ENCODE measurements around the gene TMEM19.

TMEM19 gene

GRCh38 chr12:71718611-71719010, 32.7 kb downstream of the TMEM19 start:
- DNase-seq (ENCODE audit: low read depth in 2 of 2) = no peak

GRCh38 chr12:71719647-71720370, 33.9 kb downstream of the TMEM19 start:
- DNase-seq (ENCODE audit: low read depth in 2 of 2) = no peak

- no peak for DNase-seq (ENCODE audit: low read depth in 2 of 2)
Observed at GRCh38 chr12:71721783-71722505, 36.1 kb downstream of the TMEM19 start.

DNA sequence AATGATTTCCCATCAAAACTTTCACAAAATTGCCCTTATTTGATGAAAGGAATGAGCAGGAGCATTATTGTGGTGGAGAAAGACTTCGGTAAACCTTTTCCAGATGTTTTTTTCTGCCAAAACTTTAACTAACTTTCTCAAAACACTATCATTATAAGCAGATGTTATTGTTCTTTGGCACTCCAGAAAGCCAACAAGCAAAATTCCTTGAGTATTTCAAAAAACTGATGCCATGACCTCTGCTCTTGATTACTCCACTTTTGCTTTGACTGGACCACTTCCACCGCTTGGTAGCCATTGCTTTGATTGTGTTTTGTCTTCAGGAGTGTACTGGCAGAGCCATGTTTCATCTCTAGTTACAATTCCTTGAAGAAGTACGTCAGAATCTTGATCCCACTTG, 39.1 kb downstream of the TMEM19 start:
- no peak for DNase-seq (ENCODE audit: low read depth in 2 of 2)

DNA sequence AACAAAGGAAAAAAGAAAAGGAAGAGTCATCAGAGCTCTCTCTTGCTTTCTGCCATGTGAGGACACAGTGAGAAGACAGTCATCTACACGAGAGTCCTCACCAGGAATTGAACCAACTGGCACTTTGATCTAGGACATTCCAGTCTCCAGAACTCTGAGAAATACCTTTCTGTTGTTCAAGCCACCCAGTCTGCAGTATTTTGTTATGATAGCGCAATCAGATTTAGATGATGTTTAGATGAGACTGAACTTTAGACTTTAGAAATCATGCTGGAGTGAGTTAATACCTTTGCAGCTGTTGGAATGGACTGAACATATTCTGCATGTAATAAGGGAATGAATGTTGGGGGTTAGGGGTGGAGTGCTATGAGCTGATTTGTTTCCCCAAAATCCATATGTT, 40.7 kb downstream of the TMEM19 start:
- DNase-seq (ENCODE audit: low read depth in 2 of 2) = no peak

- DNase-seq (ENCODE audit: low read depth in 2 of 2) = no peak
Observed at GRCh38 chr12:71727958-71728357, 42.1 kb downstream of the TMEM19 start.

GRCh38 chr12:71730936-71731335, 45.1 kb downstream of the TMEM19 start:
- no peak for DNase-seq (ENCODE audit: low read depth in 2 of 2)

DNA sequence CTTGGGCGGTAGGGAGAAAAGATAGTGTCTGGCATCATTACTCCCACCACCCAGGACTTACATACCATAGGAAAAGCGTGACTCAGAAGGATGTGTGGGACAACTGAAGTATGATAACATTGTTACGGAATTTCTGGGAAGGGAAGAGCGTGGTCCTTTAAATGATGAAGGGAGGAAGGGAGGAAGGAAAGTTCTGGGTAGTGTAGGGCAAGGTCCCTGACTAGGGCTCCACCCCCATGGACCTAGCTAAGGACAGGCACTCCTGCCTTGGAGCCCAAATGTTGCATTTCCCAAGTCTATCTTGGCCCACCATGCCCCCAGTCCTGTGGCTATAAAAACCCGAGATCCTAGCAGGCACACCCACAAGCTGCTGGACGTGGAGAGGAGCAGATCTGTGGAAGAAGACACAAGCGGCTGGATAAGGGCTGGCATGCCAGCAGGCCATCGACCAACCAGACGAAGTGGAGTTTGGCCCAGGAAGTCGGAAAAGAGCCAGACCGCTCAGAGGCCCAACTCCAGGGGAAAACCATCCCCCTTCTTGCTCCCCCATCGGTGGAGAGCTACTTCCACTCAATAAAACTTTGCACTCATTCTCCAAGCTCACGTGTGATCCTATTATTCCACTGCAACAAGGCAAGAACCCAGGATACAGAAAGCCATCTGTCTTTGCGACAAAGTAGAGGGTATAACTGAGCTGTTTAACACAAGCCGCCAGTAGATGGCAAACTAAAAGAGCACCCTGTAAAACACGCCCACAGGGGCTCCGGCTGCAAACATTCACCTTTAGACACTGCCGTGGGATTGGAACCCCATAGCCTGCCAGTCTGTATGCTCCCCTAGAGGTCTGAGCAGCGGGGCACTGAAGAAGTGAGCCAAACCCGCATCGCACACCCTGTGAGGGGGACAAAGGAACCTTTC, 45.8 kb downstream of the TMEM19 start:
- DNase-seq (ENCODE audit: low read depth in 2 of 2) = no peak

DNA sequence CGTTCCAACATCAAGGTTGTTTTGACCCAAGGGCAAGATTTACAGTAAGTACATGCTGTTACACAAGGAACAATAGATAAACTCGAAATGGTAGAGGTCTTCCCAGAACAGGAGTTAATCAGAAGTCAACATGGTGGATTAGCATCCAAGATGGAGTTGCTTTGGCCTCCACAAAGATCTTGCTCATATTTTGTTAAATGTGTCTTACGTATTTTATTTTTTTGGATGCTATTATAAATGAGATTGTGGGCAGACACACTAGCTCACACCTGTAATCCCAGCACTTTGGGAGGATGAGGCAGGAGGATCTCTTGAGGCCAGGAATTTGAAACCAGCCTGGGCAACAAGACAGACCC, 46.5 kb downstream of the TMEM19 start:
- no peak for DNase-seq (ENCODE audit: low read depth in 2 of 2)

GRCh38 chr12:71737197-71737596, 51.3 kb downstream of the TMEM19 start:
- no peak for DNase-seq (ENCODE audit: low read depth in 2 of 2)

- DNase-seq (ENCODE audit: low read depth in 2 of 2) = no peak
Observed at GRCh38 chr12:71742998-71743397, 57.1 kb downstream of the TMEM19 start.

- no peak for DNase-seq (ENCODE audit: low read depth in 2 of 2)
Observed at GRCh38 chr12:71744522-71745300, 58.8 kb downstream of the TMEM19 start.

DNA sequence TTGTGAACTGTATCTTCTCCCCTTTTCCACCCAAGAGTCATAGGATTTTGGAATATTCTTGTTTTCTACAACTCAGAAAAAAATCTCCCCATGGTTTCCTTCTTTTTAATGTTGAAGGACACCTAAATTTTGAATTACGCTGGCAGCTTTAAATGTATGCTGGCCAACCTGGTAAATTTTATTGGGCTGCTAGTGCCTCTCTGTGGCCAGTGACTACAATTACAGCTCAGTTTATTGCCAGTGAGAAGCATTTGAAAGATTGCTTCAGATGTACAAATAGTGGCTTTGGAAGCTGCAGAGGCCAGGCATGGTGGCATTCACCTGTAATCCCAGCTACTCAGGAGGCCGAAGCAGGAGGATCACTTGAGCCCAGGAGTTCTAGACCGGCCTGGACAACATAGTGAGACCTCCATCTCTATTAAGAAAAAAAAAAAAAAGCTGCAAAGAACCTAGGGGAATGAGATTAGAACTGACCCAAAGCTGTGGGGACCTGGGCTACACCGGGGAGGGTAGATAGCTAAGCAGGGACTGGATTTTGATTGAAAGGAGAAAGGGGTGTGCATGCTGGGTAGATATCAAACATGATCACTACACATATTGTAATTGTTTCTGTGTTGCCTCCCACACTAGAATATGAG, 61.2 kb downstream of the TMEM19 start:
- no peak for DNase-seq (ENCODE audit: low read depth in 2 of 2)

DNA sequence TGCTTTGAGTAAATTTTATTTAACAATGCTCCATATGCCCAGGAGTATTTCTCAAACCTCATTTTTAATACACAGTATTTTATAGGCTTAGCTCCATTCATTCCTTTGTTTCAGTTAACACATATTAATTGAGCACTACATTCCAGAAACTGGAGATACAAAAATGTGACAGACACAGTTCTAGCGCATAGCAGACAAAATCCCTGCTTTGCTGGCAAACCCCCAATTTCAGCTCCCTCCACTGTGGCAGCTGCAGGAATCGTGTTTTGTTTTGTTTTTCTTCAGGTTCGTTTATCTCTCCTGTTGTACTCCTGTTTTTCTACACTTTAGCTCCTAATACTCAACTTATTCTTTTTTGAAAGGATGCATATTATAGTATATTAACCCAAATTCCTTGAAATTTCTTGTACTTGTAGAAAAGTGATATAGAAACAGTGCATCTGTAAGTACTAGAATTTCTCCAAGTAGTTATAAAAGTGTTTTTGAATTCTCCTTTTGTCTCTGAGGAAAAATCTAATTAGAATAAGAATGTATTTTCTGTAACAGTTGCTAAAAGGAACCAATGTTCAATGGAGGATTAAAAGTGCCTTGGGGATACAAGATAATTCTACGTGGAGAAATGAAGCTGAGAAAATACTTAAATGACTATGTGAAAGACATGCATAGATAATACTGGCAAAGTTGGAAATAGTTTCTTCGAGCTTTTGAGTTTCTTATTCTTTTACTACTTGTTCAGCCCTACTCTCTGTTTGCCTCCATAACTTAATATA, 62.4 kb downstream of the TMEM19 start:
- no peak for DNase-seq (ENCODE audit: low read depth in 2 of 2)

DNA sequence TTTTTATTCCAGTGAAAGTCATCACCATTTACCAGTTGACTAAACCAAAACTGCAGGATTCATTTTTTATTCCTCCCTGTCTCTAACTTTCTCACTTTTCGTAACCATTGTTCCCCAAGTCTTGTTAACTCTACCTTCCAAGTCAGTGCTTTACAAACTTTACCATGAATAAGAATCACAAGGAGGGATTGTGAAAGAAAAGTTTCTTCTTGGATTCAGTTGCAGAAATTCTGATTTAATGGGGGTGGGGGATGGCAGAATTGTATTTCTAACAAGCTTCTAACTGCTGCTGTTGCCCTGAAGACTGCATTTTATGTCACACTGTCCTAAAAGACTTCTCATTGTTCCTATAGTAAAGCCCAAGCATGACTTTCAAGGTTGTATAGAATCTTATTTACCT, 63.8 kb downstream of the TMEM19 start:
- DNase-seq (ENCODE audit: low read depth in 2 of 2) = no peak

GRCh38 chr12:71752891-71753290, 67.0 kb downstream of the TMEM19 start:
- DNase-seq (ENCODE audit: low read depth in 2 of 2) = no peak
